Skin of body (tissue), 2 donors: ENCODE results near the gene AKR1C2. TPM values are rescaled to one million over a fixed set of nuclear protein-coding genes. Genes with fewer than 3 reads are reported as not detected.
"Not testable (repeated sequence)": the region's sequence is repeated elsewhere in the genome, so short reads cannot be mapped to it uniquely, and the experiment has no call there.

Source experiments
- DNase-seq: peaks from one replicate; lab custom pipeline; 2025; lab: John Stamatoyannopoulos, UW
- total RNA-seq: library from RNA; depleted of rRNA; stranded (reverse); fragments of >200 nt; gene quantifications from one replicate; pipeline ENCODE4 v1.2.3, GENCODE V29; 2014

The AKR1C2 gene
- total RNA-seq, 1 donor from 2014 or later, result 4.5 TPM

- DNase-seq, result not testable (repeated sequence)
These were observed 21.8 kb upstream of the AKR1C2 start for GRCh38 chr10:5025461-5025881.

DNA sequence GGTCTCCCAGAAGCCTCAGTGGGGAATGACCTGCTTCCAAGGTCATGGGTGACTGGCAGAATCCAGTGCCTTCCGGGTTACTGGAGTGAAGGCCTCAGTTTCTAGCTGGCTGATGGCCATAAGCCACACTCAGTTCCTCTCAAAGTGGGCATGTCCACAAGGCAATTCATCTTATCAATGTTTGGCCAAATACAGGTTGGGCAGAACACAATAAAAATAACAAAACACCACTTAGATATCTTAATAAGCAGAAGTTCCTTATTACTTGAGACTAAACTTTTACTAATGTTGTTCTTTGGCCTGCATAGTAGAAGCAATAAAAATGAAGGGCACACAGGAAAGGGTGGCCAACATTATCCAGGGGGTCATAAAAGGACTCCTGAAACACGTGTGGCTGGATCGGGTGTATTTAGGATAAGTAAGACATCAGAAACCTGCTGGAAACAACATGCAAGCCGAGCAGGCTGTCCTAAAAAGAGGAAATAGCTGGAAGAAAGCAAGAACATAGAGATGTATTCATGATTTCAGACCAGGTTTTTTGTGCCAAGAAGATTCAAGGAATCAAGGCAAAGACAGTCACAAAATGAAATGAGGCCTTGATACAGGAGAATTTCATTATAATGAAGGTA is 19.6 kb upstream of the AKR1C2 start:
- DNase-seq, result no peak

GRCh38 chr10:5021624-5022290 is 18.1 kb upstream of the AKR1C2 start:
- not testable (repeated sequence) for DNase-seq

GRCh38 chr10:5019770-5020612 is 16.3 kb upstream of the AKR1C2 start:
- not testable (repeated sequence) for DNase-seq

GRCh38 chr10:5018671-5019277 is 15.1 kb upstream of the AKR1C2 start:
- DNase-seq, result not testable (repeated sequence)

GRCh38 chr10:5018134-5018533 is 14.5 kb upstream of the AKR1C2 start:
- no peak for DNase-seq

DNA sequence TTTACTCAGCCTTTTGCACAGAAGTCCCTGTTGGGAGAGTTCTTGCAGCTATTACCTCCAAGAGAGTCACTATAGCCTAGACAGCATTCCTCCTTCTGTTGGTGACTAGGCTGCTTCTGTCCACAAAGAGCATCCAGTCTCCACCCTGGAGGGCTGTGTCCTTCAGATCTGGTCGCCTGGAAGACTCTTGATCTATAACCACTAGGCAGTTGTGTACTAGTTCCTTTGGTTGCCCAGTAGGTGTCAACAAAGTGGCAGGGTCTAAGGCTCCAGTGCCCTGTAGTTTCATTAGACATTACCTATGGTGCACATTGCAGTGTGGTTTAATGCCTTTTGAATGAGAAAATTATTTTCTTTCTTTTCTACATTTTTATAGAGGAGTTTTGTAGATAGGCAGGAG is 11.3 kb upstream of the AKR1C2 start:
- no peak for DNase-seq

DNA sequence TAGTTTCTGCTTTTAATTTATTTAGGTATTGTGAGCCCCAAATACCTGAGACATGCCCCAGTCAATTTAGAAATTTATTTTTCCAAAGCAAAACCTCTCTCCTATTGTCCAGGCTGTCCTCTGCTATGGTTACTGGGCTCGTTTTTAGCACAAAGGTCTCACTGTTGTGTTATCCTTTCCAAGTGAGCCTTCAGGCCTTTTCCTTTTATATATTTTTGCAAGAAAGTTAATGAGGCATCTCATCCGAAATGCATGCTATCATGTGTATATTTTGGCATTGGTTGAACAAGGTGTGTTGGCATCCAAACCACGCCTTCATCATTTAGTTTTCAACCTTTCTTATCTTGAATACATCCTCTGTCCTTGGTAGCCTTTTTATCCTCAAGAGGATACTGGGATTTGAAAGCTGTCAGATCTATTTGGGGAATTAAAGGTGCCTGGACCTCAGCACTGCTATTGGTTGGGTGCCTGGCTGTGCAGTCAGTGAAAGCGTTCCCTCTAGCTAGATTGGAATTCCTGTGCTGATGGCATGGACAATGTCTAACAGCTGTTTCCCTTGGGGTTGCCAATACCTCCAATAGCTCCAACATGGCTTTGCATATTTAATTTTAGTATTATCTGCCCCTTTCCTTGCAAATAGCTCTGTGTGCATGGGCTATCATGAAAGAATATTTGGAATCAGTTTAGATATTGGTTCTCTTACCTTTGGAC is 10.7 kb upstream of the AKR1C2 start:
- DNase-seq, result not testable (repeated sequence)

- no peak for DNase-seq
These were observed 9.7 kb upstream of the AKR1C2 start for GRCh38 chr10:5013385-5013784.

- DNase-seq, result no peak
These were observed 8.9 kb upstream of the AKR1C2 start for GRCh38 chr10:5012595-5012994.

DNA sequence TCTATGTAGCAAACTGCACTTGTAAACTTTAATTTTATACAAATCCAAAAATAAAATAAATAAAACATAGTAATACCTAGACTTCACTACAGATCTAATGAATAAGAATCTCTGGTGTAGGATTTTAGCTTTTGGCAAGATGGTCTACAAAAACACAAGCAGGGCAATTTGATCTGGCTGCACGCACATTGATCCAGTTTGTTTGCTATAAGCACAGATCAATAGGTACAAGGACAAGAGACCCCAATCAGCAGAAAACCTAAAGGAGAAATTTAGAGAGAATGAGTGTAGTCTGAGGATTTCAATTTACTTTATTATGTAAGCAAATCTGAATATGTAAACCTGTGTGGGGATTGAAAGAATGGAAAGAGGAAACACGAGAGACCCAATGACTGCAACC is 7.7 kb upstream of the AKR1C2 start:
- not testable (repeated sequence) for DNase-seq

- DNase-seq, result not testable (repeated sequence)
These were observed 6.4 kb upstream of the AKR1C2 start for GRCh38 chr10:5010043-5010442.

DNA sequence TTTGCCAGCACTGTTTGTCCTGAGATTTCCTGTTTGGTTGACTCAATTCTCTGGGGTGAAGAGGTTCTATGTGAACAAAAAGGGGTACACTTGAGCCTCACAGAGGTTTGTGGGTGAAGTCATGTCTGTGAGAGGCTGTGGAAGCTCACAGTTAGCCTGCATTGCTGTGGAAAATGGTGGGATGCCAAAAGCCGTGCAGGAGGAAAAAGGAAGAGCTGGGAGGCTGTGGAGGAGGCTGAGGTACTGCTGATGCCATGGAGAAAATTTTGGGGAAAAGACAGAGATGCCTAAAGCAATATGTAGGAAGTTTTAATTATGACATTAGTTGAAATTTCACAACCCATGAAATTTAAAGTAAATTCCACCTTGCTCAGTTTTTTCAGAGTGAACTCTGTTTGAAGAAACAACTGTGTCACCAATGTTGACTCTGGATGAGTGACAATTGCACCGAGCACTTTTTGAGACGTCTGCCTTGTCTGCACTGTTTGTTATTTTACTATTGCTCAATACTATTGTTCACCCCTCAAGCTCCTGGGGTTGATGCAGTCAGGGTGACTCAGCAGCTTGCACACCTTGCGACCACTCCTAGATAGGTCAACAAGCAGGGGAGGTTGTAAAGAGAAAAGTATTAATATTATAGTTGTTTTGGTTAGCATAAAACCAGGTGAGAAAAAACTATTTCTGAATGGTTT is 5.3 kb upstream of the AKR1C2 start:
- DNase-seq, result not testable (repeated sequence)

DNA sequence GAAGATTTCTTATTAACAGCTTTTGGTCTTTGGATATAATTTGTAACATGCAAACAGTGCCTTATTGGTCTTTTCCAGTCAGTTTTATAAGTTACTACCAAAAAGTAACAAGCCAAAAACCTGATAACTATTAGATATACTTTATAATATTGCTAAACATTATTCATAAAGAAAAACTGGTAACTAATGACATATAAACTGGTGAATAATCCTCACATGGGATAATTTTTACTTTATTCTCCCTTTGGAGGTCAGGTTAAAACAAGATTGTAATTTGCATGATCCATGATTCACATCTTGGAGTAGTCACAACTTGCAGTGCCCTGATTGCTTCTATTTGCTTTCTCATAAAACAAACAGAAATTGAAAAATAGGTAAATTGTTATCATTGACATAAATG is 844 bp upstream of the AKR1C2 start:
- DNase-seq, result not testable (repeated sequence)

DNA sequence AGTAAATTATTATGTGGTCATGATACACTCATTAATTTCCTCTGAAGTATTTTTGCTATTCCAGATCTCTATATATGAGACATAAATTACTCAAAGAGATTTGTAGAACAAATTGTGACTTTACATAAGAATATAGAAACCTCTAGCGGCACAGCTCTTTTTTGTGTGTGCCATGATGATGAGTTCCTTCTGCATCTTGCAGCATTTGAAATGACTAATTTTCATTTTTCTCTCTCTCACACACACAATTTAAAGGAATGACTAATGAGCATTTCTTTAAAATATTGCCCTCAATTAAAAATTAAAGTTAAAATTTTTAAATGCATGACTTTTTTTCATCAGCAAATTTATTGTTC is 351 bp upstream of the AKR1C2 start:
- DNase-seq, result not testable (repeated sequence)

DNA sequence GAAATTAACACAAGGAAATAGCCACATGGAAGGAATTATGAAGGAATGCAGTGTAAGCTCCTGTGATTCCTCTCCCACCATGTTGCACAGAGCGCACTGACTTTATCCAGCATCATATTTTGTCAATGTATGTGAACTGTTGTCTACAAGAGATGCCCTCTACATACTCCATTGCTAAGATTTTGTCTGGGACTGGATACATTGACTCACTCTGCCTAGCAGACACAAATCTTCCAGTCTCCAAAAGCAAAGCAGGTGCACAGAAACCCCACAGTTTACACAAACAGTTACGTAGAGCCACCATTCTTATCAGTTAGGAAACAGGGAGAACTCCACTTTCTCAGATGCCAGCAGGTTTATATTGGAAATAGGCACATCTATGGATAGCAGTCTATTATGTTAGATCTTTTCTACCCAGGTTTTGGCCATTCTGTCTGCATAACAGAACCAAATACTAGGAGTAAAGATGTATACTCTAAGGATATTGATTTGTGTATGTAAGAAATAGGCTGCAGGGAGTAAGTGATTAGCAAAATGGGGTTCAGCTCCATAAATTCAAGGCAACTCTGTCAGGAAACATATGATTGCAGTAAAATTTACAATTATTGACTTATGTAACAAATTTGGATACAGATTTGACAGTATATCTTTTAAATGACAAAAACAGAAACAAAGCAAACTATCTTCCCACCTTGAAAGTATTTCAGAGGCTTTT is 1.5 kb downstream of the AKR1C2 start:
- no peak for DNase-seq

GRCh38 chr10:4998671-4999070 is 5.0 kb downstream of the AKR1C2 start:
- DNase-seq, result no peak

DNA sequence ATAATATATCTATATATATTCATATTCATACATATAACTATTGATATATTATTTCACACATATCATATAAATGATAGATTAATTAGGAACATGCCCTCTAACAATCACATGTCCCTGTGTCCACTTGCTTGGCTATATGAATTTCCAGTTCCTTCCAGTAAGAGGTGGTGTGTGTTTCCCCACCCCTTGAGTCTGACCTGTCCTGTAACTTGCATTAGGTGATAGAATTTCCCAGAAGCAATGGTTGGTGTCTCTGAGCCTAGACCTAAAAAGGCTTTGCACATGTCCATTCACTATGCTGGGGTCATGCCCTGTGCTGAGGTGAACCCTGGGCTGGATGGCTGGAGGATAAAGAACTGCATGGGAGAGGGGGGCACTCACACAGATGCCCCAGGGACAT is 9.4 kb downstream of the AKR1C2 start:
- not testable (repeated sequence) for DNase-seq

- not testable (repeated sequence) for DNase-seq
These were observed 11.1 kb downstream of the AKR1C2 start for GRCh38 chr10:4992564-4992963.

- not testable (repeated sequence) for DNase-seq
These were observed 12.2 kb downstream of the AKR1C2 start for GRCh38 chr10:4991463-4991862.
